H1 (cell line): ENCODE data around the gene P3H3. TPM values are rescaled to one million over a fixed set of nuclear protein-coding genes. Genes with fewer than 3 reads are reported as not detected.

Source experiments
- CTCF ChIA-PET: fragments of 300-600 bp; sonication (Branson Sonifier 250); formaldehyde crosslinking; loops from one replicate; lab custom pipeline; 2021; ENCODE audit not compliant: partially characterized antibody; lab: Charles Lee
- POLR2A ChIA-PET: fragments of 300-600 bp; sonication (Branson Sonifier 250); formaldehyde crosslinking; loops from one replicate; lab custom pipeline; 2021; ENCODE audit warnings: inconsistent platforms; ENCODE audit not compliant: partially characterized antibody; lab: Charles Lee
- DNase-seq, 2 experiments: peaks; one replicate each; pipeline versions ENCODE4 v3.0.0 to v3.0.0-alpha.2; 2010 to 2022; ENCODE audit warnings: low spot score in 2 of 2, low read depth in 1 of 2, mixed read lengths in 1 of 2
- FAIRE-seq: peaks from 2 replicates; lab custom pipeline; 2011; peaks lifted over from hg19 to GRCh38; lab: Jason Lieb, UNC
- H2AFZ ChIP-seq: 2 replicates; pipeline ENCODE4 v1.8.1; 2012; ENCODE audit warnings: low read length, inconsistent platforms
- H2AK5ac ChIP-seq: 2 replicates; pipeline ENCODE4 v1.6.1; 2013; ENCODE audit warnings: low read depth, low read length
- H2BK120ac ChIP-seq: replicated peaks from 2 replicates; pipeline ENCODE3; 2013; ENCODE audit warnings: low read depth, low read length, inconsistent platforms
- H2BK12ac ChIP-seq: 2 replicates; pipeline ENCODE4 v1.6.1; 2013; ENCODE audit warnings: low read depth, low read length
- H2BK15ac ChIP-seq: 2 replicates; pipeline ENCODE4 v1.6.1; 2013; ENCODE audit warnings: low read length
- H2BK20ac ChIP-seq: 2 replicates; pipeline ENCODE4 v1.6.1; 2013; ENCODE audit warnings: low read length
- H2BK5ac ChIP-seq: 2 replicates; pipeline ENCODE4 v1.6.1; 2013; ENCODE audit warnings: low read depth, low read length
- H3K14ac ChIP-seq: 2 replicates; pipeline ENCODE4 v1.6.1; 2013; ENCODE audit warnings: inconsistent platforms; ENCODE audit not compliant: insufficient read length
- H3K18ac ChIP-seq: 2 replicates; pipeline ENCODE4 v1.6.1; 2013; ENCODE audit warnings: low read length; ENCODE audit errors: extremely low read depth
- H3K23ac ChIP-seq: 2 replicates; pipeline ENCODE4 v1.6.1; 2013; ENCODE audit warnings: inconsistent platforms; ENCODE audit not compliant: insufficient read length
- H3K23me2 ChIP-seq: 2 replicates; pipeline ENCODE4 v1.6.1; 2013; ENCODE audit warnings: low read depth, low read length
- H3K27ac ChIP-seq: 2 replicates; pipeline ENCODE4 v1.6.1; 2011; ENCODE audit warnings: low read depth, low read length, inconsistent platforms
- H3K27me3 ChIP-seq, 4 experiments: replicated peaks in 1 of 4; 1 replicate in 1 of 4; 2 replicates in 3 of 4; pipeline versions ENCODE4 v1.6.1 to v1.8.1; 2011 to 2013; ENCODE audit warnings: low read length in 3 of 4, mild to moderate bottlenecking in 3 of 4, inconsistent platforms in 2 of 4, mixed read lengths in 2 of 4, moderate library complexity in 1 of 4; ENCODE audit not compliant: control insufficient read depth in 3 of 4, insufficient read depth in 3 of 4; ENCODE audit errors: extremely low read depth in 1 of 4
- H3K36me3 ChIP-seq, 4 experiments: 2 replicates each; pipeline versions ENCODE4 v1.6.1 to v1.8.1; 2011 to 2013; ENCODE audit warnings: mild to moderate bottlenecking in 4 of 4, low read length in 3 of 4, moderate library complexity in 2 of 4, control low read depth in 1 of 4, inconsistent platforms in 1 of 4; ENCODE audit not compliant: insufficient read depth in 4 of 4, control insufficient read depth in 2 of 4
- H3K4ac ChIP-seq: replicated peaks from 2 replicates; pipeline ENCODE3; 2013; ENCODE audit warnings: low read length, low read depth, mixed read lengths, inconsistent platforms; ENCODE audit not compliant: insufficient read length
- H3K4me1 ChIP-seq, 4 experiments: replicated peaks in 1 of 4; 1 replicate in 1 of 4; 2 replicates in 3 of 4; pipeline versions ENCODE4 v1.6.1 to v1.8.1; 2011 to 2013; ENCODE audit warnings: low read length in 3 of 4, inconsistent platforms in 2 of 4, mixed read lengths in 1 of 4; ENCODE audit not compliant: insufficient read depth in 4 of 4, control insufficient read depth in 3 of 4
- H3K4me2 ChIP-seq, 2 experiments: 2 replicates each; pipeline versions ENCODE4 v1.6.1 to v1.8.1; 2011 to 2013; ENCODE audit warnings: low read depth in 2 of 2, low read length in 2 of 2, control low read depth in 1 of 2, inconsistent platforms in 1 of 2, mild to moderate bottlenecking in 1 of 2; ENCODE audit not compliant: insufficient read depth in 1 of 2
- H3K4me3 ChIP-seq, 4 experiments: fragments of 200-600, 300-600 bp in 1 of 4; sonication (generic), shearing (Covaris generic), sonication (Bioruptor Twin) in 1 of 4; 2 replicates each; pipeline versions ENCODE4 v1.5.1 to v1.8.1; 2011 to 2016; ENCODE audit warnings: low read length in 4 of 4, low read depth in 3 of 4, control low read depth in 2 of 4, inconsistent platforms in 2 of 4, mild to moderate bottlenecking in 2 of 4, mixed read lengths in 1 of 4, moderate library complexity in 1 of 4; ENCODE audit not compliant: insufficient read depth in 2 of 4; ENCODE audit errors: extremely low read depth in 1 of 4
- H3K56ac ChIP-seq: replicated peaks from 2 replicates; pipeline ENCODE3; 2013; ENCODE audit warnings: low read depth, mild to moderate bottlenecking, mixed read lengths, low read length, inconsistent platforms; ENCODE audit not compliant: insufficient read length
- H3K79me1 ChIP-seq: 2 replicates; pipeline ENCODE4 v1.6.1; 2013; ENCODE audit warnings: low read depth, low read length, control low read depth
- H3K79me2 ChIP-seq, 2 experiments: 2 replicates each; pipeline versions ENCODE4 v1.6.1 to v1.8.1; 2012 to 2013; ENCODE audit warnings: low read length in 2 of 2, mild to moderate bottlenecking in 2 of 2, inconsistent platforms in 1 of 2; ENCODE audit not compliant: insufficient read depth in 2 of 2, control insufficient read depth in 1 of 2
- H3K9ac ChIP-seq, 4 experiments: replicated peaks in 1 of 4; 1 replicate in 1 of 4; 2 replicates in 3 of 4; pipeline versions ENCODE4 v1.6.1 to v1.8.1; 2011 to 2013; ENCODE audit warnings: low read depth in 3 of 4, low read length in 3 of 4, control low read depth in 2 of 4, mild to moderate bottlenecking in 2 of 4, moderate library complexity in 2 of 4, inconsistent platforms in 1 of 4; ENCODE audit errors: extremely low read depth in 1 of 4
- H3K9me3 ChIP-seq, 2 experiments: 2 replicates each; pipeline versions ENCODE4 v1.6.1 to v1.8.1; 2012 to 2013; ENCODE audit warnings: mild to moderate bottlenecking in 2 of 2, moderate library complexity in 2 of 2, control low read depth in 1 of 2, inconsistent platforms in 1 of 2, low read depth in 1 of 2, low read length in 1 of 2, mixed read lengths in 1 of 2; ENCODE audit not compliant: insufficient read depth in 2 of 2
- H4K20me1 ChIP-seq, 2 experiments: replicated peaks in 1 of 2; 2 replicates each; pipeline versions ENCODE3 to v1.8.1; 2011 to 2013; ENCODE audit warnings: inconsistent platforms in 2 of 2, low read length in 2 of 2, mild to moderate bottlenecking in 1 of 2; ENCODE audit not compliant: insufficient read depth in 2 of 2, control insufficient read depth in 1 of 2
- H4K5ac ChIP-seq: 2 replicates; pipeline ENCODE4 v1.6.1; 2013; ENCODE audit warnings: low read length, low read depth, mixed read lengths, inconsistent platforms; ENCODE audit not compliant: insufficient read length
- H4K8ac ChIP-seq: 2 replicates; pipeline ENCODE4 v1.8.0; 2013; ENCODE audit warnings: mild to moderate bottlenecking, moderate library complexity, low read length, inconsistent platforms; ENCODE audit not compliant: insufficient read depth; ENCODE audit errors: extremely low read depth
- H4K91ac ChIP-seq: replicated peaks from 2 replicates; pipeline ENCODE3; 2013; ENCODE audit warnings: low read length, mixed read lengths, inconsistent platforms; ENCODE audit not compliant: insufficient read length
- WGBS, 2 experiments: shearing (Covaris generic) in 1 of 2; methylation state at CpG; one replicate each; pipeline versions ENCODE4 v1.1.6 to v1.1.7; 2013 to 2015; ENCODE audit warnings: low lambda C conversion rate in 2 of 2, mixed read lengths in 2 of 2, inconsistent platforms in 1 of 2, low coverage in 1 of 2, missing lambda C conversion rate in 1 of 2; ENCODE audit not compliant: insufficient replicate concordance in 2 of 2, insufficient coverage in 1 of 2, insufficient read length in 1 of 2; ENCODE audit errors: extremely low coverage in 1 of 2, missing lambda C conversion rate in 1 of 2; 5-methylcytosine and 5-hydroxymethylcytosine counted together
- polyA plus RNA-seq, 7 experiments: library from polyadenylated mRNA; depleted of rRNA in 3 of 7; stranded (reverse) in 5 of 7; unstranded in 2 of 7; fragments of >200 nt in 5 of 7; fragments of 200-250 nt in 2 of 7; gene quantifications; 1 replicate in 5 of 7; 2 replicates in 1 of 7; 4 replicates in 1 of 7; pipeline versions ENCODE4 v1.2.1 to v1.2.3, GENCODE V29; 2011 to 2013; ENCODE audit warnings: missing spikeins in 2 of 7, mixed read lengths in 2 of 7
- total RNA-seq: library from RNA; stranded (reverse); fragmentation: NEBNext Ultra II Directional; extraction: Animal tissue kit (Norgen Biotek cat#: 25700); gene quantifications from 2 replicates; pipeline ENCODE4 v1.2.1, GENCODE V29; 2021

P3H3 gene
- total and polyA plus RNA-seq, 2 of the 8 experiments (the other 6 are each of a cell fraction or from before 2014, with no cell fraction given) = 22.9 to 43.5 TPM

GRCh38 chr12:6838854-6839253 lies 10.6 kb downstream of the P3H3 start:
- no peak overlapping the region for H3K27ac ChIP-seq
- H4K91ac ChIP-seq = no peak overlapping the region
- no peak overlapping the region; the same call in 1 of the 2 replicates for H2BK5ac ChIP-seq
- FAIRE-seq (no peak), DNase-seq (no peak)
- peak overlapping the region; percentile 29; the same call in 1 of the 2 replicates for H4K8ac ChIP-seq
- H2AK5ac ChIP-seq = no peak overlapping the region
- POLR2A ChIA-PET = interaction anchor here (0.8 to 27.1 kb wide), 8 partner anchors 7 to 304 kb away, joined by 3 to 588 read pairs (median 5); partner anchors contain the start of genes C12orf57, CDCA3, GAPDH and GNB3
- no peak overlapping the region for H3K56ac ChIP-seq
- 91% methylated on average over 16 of the region's 16 CpGs; no CpG with 5 or more reads in 1 of the 2 experiments for WGBS, 2 experiments
- no peaks in the 10 kb centered on the region for H3K9me3 ChIP-seq
- H2BK20ac ChIP-seq = no peak overlapping the region
- H3K4me2 ChIP-seq = no peak overlapping the region
- H3K23me2 ChIP-seq = no peaks in the 10 kb centered on the region
- no peak overlapping the region for H3K4me3 ChIP-seq
- CTCF ChIA-PET = interaction anchor here (0.5 to 23.7 kb wide), 9 partner anchors 5 to 221 kb away, joined by 3 to 532 read pairs (median 6); partner anchors contain the start of genes CD4, CDCA3, GNB3 and LAG3
- no peak overlapping the region for H2BK15ac ChIP-seq
- no peak overlapping the region for H2BK120ac ChIP-seq
- H2BK12ac ChIP-seq = no peak overlapping the region
- peaks cover 0 to 3% (median 2%) of the 10 kb centered on the region in 4 experiments; a peak in 1 of 7 replicates for H3K4me1 ChIP-seq
- no peak overlapping the region for H3K4ac ChIP-seq
- no peak overlapping the region for H3K23ac ChIP-seq
- peaks cover 15 to 53% (median 36%) of the 10 kb centered on the region in 4 experiments for H3K36me3 ChIP-seq
- no peak overlapping the region for H3K18ac ChIP-seq
- H3K79me1 ChIP-seq = no peaks in the 10 kb centered on the region
- no peak overlapping the region for H3K14ac ChIP-seq
- H4K5ac ChIP-seq = no peak overlapping the region
- H4K20me1 ChIP-seq = peaks cover 7 to 8% of the 10 kb centered on the region in 2 experiments
- H3K79me2 ChIP-seq = no peaks in the 10 kb centered on the region
- no peaks in the 10 kb centered on the region for H3K27me3 ChIP-seq
- no peak overlapping the region for H3K9ac ChIP-seq
- no peak overlapping the region for H2AFZ ChIP-seq
